Left hindlimb (tissue), 1 donor: ENCODE data around the gene GOLPH3.
"Not testable (repeated sequence)": the region's sequence is repeated elsewhere in the genome, so short reads cannot be mapped to it uniquely, and the experiment has no call there.

ENCODE experiments used
- DNase-seq: peaks from one replicate; pipeline ENCODE4 v3.0.0-alpha.2; 2018

Gene GOLPH3

DNA sequence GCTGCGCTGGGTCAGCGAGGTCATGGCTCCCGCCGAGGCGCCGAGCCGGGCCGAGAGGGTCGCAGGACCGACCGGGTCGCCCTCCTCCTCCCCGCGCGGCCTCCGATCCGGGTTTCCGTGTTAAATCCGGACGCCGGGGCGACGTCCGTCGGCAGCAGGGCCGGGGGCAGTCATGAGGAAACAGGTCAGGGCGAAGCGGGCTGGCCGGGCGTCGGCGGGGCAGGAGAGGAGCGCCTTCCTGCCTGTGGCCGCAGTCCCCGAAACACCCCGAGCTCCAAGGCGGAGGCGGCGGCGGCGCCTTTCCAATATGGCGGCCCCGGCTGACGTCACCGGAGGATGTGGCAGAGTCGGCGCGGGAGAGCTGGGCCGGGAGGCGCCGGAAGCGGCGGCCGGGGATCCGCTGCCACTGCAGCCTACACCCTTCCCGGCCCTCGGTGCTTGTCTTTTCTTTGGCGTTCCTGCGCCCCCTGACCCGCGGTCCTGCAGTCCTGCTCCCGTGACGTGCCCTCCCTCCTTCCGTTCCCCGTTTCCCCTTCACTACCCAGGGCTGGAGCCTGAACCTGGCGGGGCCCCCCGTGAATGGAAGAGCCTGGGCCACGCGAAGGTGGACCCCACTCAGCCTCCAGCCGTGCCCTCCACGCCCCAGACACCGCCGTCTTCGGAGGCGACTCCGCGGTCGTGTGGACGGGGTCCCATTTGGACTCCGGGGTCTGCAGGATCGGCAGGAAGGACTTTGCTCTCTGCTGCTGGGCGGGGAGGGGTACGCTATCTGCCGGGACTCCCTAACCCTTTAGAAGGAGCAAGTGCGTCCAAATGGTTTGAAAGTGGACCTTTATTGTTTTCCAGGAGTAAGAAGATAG lies at the start of gene GOLPH3:
Gene GOLPH3, minus strand, starts transcription at position 309 of the 860 bp plus-strand sequence. Its CDS starts 285 bp downstream, at position 24.
- DNase-seq: peak; percentile 96

- no peak for DNase-seq
Measured at GRCh38 chr5:32222723-32223470, 48.8 kb upstream of the GOLPH3 start.

DNA sequence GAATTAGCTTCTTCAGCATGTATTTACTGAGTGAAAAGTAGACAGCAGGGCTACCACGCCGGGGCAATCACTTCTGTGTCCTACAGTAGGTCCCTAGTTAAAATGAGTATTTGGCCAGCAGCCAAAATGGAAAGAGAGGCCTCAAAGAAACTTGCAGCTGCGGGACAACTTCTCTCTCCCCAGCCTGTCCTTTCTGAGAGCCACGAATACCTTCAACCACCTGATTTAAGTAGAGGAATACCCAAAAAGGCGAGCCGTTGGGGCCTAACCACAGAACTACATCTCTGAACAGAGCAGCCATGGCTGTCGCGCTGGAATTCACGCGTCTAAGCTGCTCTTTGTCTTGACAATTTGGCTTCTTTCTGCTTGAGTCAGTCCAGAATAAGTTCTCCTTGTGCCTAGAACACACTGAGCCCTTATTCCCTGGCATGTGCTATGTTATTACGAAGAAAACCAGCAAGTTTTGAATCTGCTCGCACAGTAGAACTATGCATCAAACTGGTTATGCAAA lies 43.8 kb upstream of the GOLPH3 start:
- no peak for DNase-seq

GRCh38 chr5:32214344-32214743 lies 40.2 kb upstream of the GOLPH3 start:
- not testable (repeated sequence) for DNase-seq

GRCh38 chr5:32210151-32210550 lies 36.0 kb upstream of the GOLPH3 start:
- no peak for DNase-seq

DNA sequence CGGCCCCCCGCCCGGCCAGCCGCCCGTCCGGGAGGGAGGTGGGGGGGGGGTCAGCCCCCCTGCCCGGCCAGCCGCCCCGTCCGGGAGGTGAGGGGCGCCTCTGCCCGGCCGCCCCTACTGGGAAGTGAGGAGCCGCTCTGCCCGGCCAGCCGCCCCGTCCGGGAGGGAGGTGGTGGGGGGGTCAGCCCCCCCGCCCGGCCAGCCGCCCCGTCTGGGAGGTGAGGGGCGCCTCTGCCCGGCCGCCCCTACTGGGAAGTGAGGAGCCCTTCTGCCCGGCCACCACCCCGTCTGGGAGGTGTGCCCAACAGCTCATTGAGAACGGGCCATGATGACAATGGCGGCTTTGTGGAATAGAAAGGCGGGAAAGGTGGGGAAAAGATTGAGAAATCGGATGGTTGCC lies 34.7 kb upstream of the GOLPH3 start:
- DNase-seq: not testable (repeated sequence)

GRCh38 chr5:32207355-32207634 lies 33.2 kb upstream of the GOLPH3 start:
- no peak for DNase-seq

- no peak for DNase-seq
Measured at GRCh38 chr5:32206509-32207354, 32.6 kb upstream of the GOLPH3 start.

DNA sequence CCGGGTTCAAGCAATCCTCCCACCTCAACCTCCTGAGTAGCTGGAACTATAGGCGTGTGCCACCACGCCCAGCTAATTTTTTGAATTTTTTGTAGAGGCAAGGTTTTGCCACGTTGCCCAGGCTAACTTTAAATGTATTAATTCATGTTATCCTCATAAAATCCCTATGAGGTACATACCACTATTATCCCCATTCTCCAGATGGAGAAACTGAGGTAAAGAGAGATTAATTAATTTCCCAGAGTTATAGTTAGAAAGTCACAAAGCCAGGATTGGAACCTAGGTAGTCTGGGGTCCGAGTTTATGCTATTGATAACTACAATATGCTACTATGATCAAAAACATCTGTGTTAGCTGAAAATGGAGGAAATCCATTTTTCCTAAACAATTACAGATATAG lies 31.9 kb upstream of the GOLPH3 start:
- DNase-seq: no peak

DNA sequence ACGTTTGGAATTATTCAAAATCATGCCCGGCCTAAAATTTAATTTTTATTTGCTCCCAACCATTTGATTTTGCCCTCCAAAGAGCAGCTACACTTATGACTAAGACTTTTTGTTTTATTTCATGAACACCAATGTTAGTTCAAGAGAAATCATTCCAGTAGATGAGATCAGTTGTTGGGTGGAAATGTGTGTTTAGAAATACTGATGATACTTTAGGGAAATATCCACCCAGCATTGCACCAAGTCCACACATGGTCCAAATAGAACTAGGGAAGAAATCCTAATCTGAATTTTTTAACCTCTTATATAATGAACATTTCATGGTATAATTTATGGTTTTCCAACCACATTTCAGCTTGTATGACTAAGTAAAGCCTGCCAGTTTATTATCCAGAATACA lies 28.3 kb upstream of the GOLPH3 start:
- no peak for DNase-seq

GRCh38 chr5:32201122-32201753 lies 27.1 kb upstream of the GOLPH3 start:
- DNase-seq: no peak

- DNase-seq: no peak
Measured at GRCh38 chr5:32197032-32197431, 22.9 kb upstream of the GOLPH3 start.

DNA sequence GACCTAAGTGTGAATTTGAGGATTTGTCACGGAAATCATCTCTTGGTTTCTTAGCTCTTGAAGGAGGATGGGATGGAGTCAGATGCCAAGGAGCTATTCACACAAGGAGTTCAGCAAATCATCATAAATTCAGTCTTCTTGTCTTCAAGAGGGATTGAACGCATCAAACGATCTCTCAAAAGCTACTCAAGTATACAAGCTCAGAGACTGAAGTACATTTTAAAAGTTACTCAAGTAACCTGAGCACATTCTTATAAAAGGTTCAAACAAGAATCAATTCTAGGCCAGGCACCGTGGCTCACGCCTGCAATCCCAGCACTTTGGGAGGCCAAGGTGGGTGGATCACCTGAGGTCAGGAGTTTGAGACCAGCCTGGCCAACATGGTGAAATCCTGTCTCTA lies 21.1 kb upstream of the GOLPH3 start:
- no peak for DNase-seq

DNA sequence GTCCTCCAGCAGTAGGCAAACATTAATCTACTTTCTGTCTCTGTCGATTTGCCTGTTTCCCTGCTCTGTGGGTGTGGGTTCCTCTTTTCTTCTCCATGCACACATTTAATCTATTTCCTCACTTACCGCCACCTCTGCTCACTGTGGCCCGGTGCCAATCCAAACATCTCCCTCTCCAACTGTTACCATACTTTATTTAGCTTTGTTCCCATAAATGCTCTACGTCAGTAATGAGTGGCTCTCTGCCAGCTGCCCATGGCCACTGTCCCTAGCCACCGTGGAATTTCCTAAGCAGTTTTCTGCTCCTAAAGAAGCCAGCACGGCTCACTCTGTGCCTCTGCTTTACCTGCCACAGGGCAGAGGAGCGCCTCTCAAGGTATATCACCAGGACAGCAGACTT lies 19.5 kb upstream of the GOLPH3 start:
- DNase-seq: peak; percentile 85

- peak; percentile 88 for DNase-seq
Measured at GRCh38 chr5:32190095-32190494, 16.0 kb upstream of the GOLPH3 start.

- no peak for DNase-seq
Measured at GRCh38 chr5:32187675-32188074, 13.6 kb upstream of the GOLPH3 start.

GRCh38 chr5:32182463-32183063 lies 8.4 kb upstream of the GOLPH3 start:
- DNase-seq: no peak

DNA sequence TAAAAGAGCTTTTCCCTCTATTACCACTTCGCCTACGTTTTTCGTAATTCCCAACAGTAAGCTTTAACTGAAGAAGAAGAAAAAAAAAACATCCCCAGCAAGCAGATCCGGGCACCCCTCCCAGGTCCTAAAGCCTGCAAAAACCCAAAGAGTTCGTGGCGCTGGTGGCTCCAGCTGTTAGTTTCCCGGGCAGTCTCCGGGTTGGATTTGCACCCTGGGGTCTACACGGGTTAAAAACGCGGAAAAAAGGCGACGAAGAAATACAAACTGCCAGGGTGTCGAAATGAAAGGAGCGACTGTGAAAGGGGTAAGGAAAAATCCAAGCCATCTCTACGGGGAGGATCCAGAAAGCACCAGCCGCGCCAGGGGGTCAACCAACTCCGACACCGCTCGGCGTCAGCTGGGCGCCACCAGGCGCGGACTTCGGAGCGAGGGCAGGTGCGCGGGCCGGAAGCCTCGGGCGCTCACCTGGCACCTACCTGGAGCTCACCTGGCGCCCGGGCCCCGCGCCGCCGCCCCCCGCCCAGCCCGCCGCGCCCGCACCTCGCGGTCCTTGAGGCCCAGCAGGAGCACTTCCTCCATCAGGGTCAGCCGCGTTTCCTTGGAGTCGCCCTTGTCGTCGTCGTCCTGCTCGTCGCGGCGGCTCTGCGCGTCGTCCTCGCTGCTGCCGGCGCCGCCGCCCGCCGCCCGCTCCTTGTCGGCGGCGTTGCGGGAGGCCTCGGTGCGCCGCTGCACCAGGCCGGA lies 680 bp downstream of the GOLPH3 start:
- peak; percentile 85 for DNase-seq

DNA sequence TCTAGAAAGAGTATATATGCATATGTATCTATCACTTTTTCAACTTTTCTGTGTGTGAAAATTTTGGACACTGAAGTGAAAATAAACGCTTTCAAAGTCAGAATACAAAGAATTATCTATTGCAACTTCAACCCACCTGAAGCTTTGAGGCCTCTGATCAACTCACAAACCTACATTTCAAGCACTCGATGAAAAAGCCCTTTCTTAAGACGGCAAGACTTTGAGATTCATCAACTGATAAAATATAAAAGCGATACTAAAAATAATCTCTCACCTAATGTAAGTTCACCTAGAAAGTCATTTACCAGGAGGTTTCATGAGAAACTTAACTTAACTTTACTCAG lies 1.2 kb downstream of the GOLPH3 start:
- DNase-seq: no peak

- DNase-seq: peak; percentile 31
Measured at GRCh38 chr5:32172186-32172911, 1.8 kb downstream of the GOLPH3 start.
